Measurements from ENCODE around the gene TTC4. TPM values are rescaled to one million over a fixed set of nuclear protein-coding genes. Genes with fewer than 3 reads are reported as not detected.
A peak's percentile ranks its signal among the peaks of the same experiment; 100 is the strongest.

TTC4 gene, protein sequence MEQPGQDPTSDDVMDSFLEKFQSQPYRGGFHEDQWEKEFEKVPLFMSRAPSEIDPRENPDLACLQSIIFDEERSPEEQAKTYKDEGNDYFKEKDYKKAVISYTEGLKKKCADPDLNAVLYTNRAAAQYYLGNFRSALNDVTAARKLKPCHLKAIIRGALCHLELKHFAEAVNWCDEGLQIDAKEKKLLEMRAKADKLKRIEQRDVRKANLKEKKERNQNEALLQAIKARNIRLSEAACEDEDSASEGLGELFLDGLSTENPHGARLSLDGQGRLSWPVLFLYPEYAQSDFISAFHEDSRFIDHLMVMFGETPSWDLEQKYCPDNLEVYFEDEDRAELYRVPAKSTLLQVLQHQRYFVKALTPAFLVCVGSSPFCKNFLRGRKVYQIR
- 10 to 100 TPM; 22.2 to 38.2 (median 27.3) TPM for total RNA-seq

DNA sequence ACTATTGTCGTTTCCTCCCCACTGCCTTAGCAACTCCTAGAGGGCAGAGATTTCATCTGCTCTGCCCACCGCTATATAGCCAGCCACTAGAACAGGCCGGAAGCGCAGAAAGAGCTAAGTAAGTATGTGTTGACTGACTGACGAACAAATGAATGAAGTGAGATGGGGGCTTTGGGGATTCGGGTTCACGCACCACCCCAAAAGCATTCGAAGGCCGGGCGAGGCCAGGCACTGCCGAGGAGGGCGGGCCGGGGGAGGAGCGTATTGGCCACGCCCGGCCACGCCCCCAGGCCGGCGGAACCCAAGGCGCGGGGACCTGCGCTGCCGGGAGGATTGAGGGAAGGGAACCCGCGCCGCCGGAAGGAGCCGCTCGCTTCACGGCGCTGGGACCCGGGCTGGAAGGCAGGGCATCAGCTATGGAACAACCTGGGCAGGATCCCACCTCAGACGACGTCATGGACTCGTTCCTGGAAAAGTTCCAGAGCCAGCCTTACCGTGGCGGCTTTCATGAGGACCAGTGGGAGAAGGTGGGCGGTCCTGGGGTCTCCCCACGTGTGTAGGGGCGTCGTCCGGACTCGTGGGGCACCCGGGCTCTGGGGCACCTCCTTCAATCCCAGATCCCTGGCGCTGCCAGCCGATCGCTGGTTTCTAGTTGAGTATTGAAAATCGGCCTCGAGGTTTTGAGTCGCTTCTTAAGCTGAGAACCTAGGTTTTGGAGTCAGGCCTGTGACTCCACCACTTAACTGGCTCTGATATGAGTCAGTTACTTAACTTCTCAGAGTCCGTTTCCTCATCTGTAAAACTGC is at the start of gene TTC4:
TTC4 (plus strand) TSS at position 369 of the 806 bp plus-strand sequence; CDS start at position 417, 48 bp downstream.
- Histone ChIP-seq H3K4me1 (replicated peaks in 1 of 2) (peaks cover 8 to 9% of the 10 kb centered on the region in 2 donors), H3K27ac (peak within 1 kb of the TSS; percentile 31 to 44), H3K4me3 (peak within 1 kb of the TSS; percentile 66 to 97 (median 86))
- ATAC-seq (replicated peaks in 6 of 8) = peak; percentile 92 to 99 (median 99)
- 0 to 10% (median 6%) methylated on average over 1 to 25 of the region's 51 CpGs; no CpG with 5 or more reads in 3 of the 10 experiments for WGBS, 10 experiments
- in situ Hi-C loops (cut with MboI; ENCODE audit: low pct_unique_long_range_greater_than_20kb in 2 of 9, low sequenced_read_pairs in 9 of 9, unreplicated experiment in 9 of 9) = no loop called here

DNA sequence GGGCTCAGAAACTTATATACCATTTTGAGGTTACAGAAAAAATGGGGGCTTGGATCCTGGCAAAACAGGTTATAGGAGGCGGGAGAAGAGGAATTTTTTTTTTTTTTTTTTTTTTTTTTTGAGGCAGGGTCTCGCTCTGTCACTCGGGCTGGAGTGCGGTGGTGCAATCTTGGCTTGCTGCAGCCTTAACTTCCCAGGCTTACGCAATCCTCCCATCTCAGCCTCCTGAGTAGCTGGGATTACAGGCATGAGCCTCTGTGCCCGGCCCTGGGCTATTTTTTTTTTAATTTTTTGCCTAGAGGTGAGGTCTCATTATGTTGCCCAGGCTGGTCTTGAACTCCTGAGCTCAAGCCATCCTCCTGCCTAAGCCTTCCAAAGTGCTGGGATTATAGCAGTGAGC is 49.3 kb upstream of the TTC4 start:
- Histone ChIP-seq H3K4me3 (no peak overlapping the region), H3K27ac (no peak overlapping the region), H3K4me1 (replicated peaks in 1 of 2) (no peaks in the 10 kb centered on the region)
- WGBS, 10 experiments = 40 to 100% (median 83%) methylated on average over 1 to 6 of the region's 6 CpGs; no CpG with 5 or more reads in 1 of the 10 experiments
- in situ Hi-C loops (cut with MboI; ENCODE audit: low pct_unique_long_range_greater_than_20kb in 2 of 9, low sequenced_read_pairs in 9 of 9, unreplicated experiment in 9 of 9) = loop anchor here in 1 of 9 experiments (25.0 kb wide), 1 partner anchor 146 kb away; the partner anchor contains the start of gene TTC22
- no peak for ATAC-seq (replicated peaks in 6 of 8)

DNA sequence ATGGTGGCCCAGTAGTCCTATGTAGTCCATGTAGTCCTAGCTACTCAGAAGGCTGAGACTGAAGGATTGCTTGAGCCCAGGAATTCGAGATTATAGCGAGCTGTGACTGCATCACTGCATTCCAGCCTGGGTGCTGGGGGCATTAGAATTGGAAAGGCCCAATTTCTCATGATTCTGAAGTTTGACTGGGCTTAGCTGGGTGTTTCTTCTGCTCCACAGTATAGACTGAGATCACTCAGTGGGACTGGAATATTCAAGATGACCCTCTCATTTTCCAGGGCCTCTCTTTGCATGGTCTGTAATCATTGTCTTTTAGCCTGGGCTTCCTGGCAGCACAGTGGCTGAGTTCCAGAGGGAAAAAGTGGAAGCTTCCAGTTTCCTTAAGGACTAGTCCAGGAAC is 47.9 kb upstream of the TTC4 start:
- WGBS, 10 experiments = 60 to 92% (median 75%) methylated on average over 2 of the region's 2 CpGs; no CpG with 5 or more reads in 5 of the 10 experiments
- peaks cover 3 to 5% of the 10 kb centered on the region in 2 donors for H3K4me1 ChIP-seq (replicated peaks in 1 of 2)
- H3K4me3 ChIP-seq = no peak overlapping the region
- H3K27ac ChIP-seq = no peak overlapping the region
- ATAC-seq (replicated peaks in 6 of 8) = no peak
- in situ Hi-C loops (cut with MboI; ENCODE audit: low pct_unique_long_range_greater_than_20kb in 2 of 9, low sequenced_read_pairs in 9 of 9, unreplicated experiment in 9 of 9) = loop anchor here in 1 of 9 experiments (25.0 kb wide), 1 partner anchor 145 kb away; the partner anchor contains the start of gene TTC22

DNA sequence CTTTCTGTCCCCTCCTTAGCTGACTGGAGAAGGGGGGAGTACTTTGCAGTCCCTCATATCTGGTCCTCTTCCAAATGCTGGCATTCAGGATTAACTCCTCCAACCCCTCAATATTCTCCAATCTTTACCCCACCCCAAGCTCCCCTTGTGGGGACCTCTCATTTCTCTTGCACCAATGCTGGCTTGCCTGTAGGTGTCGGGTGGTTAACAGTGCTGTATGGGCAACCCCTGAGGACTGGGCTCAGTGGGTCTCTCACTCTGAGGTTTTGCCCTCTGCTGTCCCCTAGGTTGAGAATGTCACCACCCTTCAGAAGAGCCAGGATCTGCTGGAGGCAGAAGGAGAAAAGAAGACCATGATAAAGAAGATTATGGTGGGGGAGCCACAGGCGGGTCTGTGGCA is 47.1 kb upstream of the TTC4 start:
- no peak overlapping the region for H3K4me3 ChIP-seq
- ATAC-seq (replicated peaks in 6 of 8) = no peak
- in situ Hi-C loops (cut with MboI; ENCODE audit: low pct_unique_long_range_greater_than_20kb in 2 of 9, low sequenced_read_pairs in 9 of 9, unreplicated experiment in 9 of 9) = loop anchor here in 1 of 9 experiments (25.0 kb wide), 1 partner anchor 144 kb away; the partner anchor contains the start of gene TTC22
- H3K4me1 ChIP-seq (replicated peaks in 1 of 2) = peaks cover 3 to 5% of the 10 kb centered on the region in 2 donors
- WGBS, 10 experiments = 75% methylated on average over 1 of the region's 2 CpGs; no CpG with 5 or more reads in 9 of the 10 experiments
- no peak overlapping the region for H3K27ac ChIP-seq

DNA sequence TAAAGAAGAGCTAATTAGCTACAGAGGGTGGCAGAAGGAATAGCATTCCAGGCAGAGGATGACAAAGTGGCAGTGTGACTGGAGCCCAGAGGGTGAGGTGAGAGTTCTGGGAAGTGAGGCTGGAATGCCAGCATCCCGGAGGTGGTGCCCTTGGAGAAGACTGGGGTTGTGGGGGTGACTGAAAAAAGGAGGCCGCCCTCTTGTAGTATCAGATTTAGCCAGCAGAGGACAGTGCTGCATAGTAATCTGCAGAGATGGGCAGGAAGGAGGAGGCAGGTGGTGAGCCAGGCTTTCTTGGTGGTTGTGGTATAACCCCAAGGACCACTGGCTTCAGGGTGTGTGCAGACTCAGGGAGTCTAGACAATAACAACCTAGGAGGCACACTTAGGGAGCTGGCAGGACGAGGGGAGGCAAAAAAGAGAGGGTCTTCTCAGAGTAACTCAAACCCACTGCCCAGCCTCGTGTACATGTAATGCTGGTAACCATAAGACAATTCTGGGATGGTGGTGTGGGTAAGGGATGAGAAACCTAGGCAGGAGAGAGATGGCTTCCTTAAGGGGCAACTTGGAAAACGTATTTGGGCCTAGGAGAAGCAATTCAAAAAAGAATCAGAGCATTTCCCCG is 43.6 kb upstream of the TTC4 start:
- Histone ChIP-seq H3K4me1 (replicated peaks in 1 of 2) (peaks cover 3 to 5% of the 10 kb centered on the region in 2 donors), H3K4me3 (no peak overlapping the region), H3K27ac (no peak overlapping the region)
- in situ Hi-C loops (cut with MboI; ENCODE audit: low pct_unique_long_range_greater_than_20kb in 2 of 9, low sequenced_read_pairs in 9 of 9, unreplicated experiment in 9 of 9) = loop anchor here in 1 of 9 experiments (25.0 kb wide), 1 partner anchor 140 kb away; the partner anchor contains the start of gene TTC22
- WGBS, 10 experiments = 24 to 100% (median 55%) methylated on average over 1 to 6 of the region's 6 CpGs; no CpG with 5 or more reads in 1 of the 10 experiments
- ATAC-seq (replicated peaks in 6 of 8) = peak; percentile 55 to 94 (median 79)

DNA sequence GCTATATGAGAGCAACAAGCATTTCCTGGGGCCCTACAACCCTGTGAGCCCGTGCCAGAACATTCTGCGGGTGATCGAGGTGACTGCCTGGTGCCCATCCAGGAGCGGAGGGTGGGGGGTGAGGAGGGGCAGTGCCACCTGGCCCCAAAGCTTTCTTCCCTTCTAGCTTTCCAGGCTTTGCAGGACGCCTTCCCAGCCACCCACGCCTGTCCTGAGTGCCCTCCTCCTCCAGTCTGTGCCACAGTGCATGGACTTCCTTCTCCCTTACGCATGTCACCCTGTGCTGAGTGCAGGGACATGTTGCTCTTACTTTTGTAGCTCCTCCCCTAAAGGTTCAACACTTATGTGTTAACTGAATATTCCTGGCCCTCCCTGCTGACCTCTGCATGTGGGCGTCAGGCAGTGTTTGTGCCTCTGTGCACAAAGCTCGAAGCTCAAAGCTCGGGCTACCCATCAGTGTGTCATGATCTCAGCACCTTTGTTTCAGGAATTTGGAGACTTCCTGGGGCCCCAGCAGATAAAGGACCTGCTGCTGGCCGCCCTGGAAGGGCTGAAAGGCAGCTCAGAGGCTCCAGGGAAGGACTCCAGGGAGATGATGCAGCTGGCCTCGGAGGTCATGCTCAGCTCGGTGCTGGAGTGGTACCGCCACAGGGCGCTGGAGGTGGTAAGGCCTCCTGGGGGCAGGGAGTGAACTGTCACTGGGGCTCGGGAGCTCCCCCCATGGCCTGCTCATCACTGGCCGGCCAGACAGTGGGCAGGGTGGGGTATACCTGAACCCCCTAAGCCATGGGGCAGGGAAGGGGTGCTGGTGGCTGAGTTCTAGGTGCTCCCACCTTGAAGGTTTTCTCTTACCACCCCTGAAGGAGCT is 36.7 kb upstream of the TTC4 start:
- peaks cover 32% of the 10 kb centered on the region in 2 donors for H3K4me1 ChIP-seq (replicated peaks in 1 of 2)
- H3K4me3 ChIP-seq = no peak overlapping the region
- no peak overlapping the region for H3K27ac ChIP-seq
- ATAC-seq (replicated peaks in 6 of 8) = no peak
- in situ Hi-C loops (cut with MboI; ENCODE audit: low pct_unique_long_range_greater_than_20kb in 2 of 9, low sequenced_read_pairs in 9 of 9, unreplicated experiment in 9 of 9) = no loop called here
- WGBS, 10 experiments = 37 to 88% (median 67%) methylated on average over 1 to 15 of the region's 17 CpGs; no CpG with 5 or more reads in 3 of the 10 experiments

DNA sequence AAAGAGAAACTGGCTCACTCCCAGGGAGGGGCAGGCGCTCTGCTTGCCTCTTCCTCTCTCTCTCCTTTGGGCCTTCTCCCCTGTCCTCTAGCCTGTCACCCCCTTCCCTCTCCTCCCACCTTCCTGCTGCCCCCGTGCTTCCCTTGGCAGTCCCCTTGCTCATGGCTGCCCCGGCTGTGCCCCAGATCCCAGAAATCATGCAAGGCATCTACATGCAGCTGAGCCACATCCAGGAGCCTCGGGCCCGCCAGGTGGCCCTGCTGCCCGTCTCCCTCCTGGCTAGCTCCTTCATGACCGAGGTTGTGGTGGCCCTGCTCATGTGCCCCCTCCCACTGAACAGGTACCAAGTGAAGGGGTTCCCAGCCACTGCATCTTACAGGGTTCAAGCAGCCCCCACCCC is 36.0 kb upstream of the TTC4 start:
- peaks cover 32% of the 10 kb centered on the region in 2 donors for H3K4me1 ChIP-seq (replicated peaks in 1 of 2)
- no peak overlapping the region for H3K27ac ChIP-seq
- in situ Hi-C loops (cut with MboI; ENCODE audit: low pct_unique_long_range_greater_than_20kb in 2 of 9, low sequenced_read_pairs in 9 of 9, unreplicated experiment in 9 of 9) = no loop called here
- no peak overlapping the region for H3K4me3 ChIP-seq
- no peak for ATAC-seq (replicated peaks in 6 of 8)
- WGBS, 10 experiments = 20 to 100% (median 60%) methylated on average over 1 to 2 of the region's 7 CpGs; no CpG with 5 or more reads in 7 of the 10 experiments

DNA sequence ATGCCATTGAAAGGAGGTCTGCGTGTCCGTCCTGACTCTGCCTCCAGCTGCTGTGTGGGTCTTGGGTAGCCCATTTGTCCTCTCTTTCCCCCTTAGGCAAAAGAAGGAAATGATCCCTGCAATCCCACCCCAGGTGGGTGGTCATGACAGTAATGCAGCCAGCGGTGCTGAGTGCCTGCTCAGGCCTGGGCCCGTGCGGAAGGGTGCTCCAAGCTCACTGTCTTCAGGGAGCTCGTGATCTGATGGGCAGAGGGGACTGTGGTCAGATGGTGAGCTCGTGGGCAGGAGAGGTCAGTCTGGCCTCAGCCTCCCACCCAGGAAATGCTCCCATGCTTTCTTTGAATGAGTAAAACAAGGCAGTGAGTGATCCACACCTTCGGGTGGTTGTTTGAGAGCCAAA is 35.3 kb upstream of the TTC4 start:
- H3K27ac ChIP-seq = peak overlapping the region in 1 of 2 donors; percentile 14
- ATAC-seq (replicated peaks in 6 of 8) = no peak
- WGBS, 10 experiments = 14 to 94% (median 80%) methylated on average over 2 to 7 of the region's 8 CpGs; no CpG with 5 or more reads in 3 of the 10 experiments
- no peak overlapping the region for H3K4me3 ChIP-seq
- in situ Hi-C loops (cut with MboI; ENCODE audit: low pct_unique_long_range_greater_than_20kb in 2 of 9, low sequenced_read_pairs in 9 of 9, unreplicated experiment in 9 of 9) = no loop called here
- H3K4me1 ChIP-seq (replicated peaks in 1 of 2) = peaks cover 32% of the 10 kb centered on the region in 2 donors

DNA sequence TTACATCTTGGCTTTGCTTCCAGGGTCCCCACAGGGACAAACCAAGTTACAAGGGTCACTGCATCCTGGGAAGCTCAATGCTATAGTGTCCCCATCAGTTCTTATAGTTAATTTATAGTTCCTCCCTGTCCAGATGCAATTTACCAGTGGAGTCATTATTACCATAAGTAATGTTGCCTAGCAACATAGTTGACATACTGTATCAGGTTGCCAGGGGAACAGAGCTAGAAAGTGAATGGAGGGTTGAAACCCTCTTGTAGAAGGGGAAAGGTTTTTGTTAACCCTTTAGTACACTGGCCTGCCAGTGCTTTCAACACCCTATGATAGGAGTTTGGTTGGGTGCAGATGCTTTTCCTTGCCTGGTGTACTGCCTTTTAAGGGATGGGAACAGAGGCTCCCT is 34.3 kb upstream of the TTC4 start:
- ATAC-seq (replicated peaks in 6 of 8) = peak; percentile 82 to 97 (median 90)
- peaks cover 32% of the 10 kb centered on the region in 2 donors for H3K4me1 ChIP-seq (replicated peaks in 1 of 2)
- no peak overlapping the region for H3K4me3 ChIP-seq
- peak overlapping the region; percentile 4 to 27 for H3K27ac ChIP-seq
- in situ Hi-C loops (cut with MboI; ENCODE audit: low pct_unique_long_range_greater_than_20kb in 2 of 9, low sequenced_read_pairs in 9 of 9, unreplicated experiment in 9 of 9) = no loop called here

DNA sequence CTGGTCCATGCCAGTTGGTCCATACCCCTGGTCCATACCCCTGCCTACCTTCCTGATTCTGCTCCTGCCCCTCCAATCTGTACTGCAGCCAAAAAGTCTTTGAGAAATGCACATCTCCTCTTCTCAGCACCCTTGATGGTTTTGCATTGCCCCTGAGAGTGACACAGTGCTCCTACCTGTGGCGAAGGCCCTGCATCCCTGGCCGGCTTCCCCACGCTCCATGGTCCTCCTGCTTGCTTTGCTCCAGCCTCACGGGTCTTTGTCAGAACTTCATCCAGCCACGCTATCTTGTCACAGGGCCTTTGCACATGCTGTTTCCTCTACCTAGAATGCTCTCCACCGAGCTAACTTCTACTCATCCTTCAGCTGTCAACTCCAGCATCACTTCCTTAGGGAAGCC is 32.2 kb upstream of the TTC4 start:
- in situ Hi-C loops (cut with MboI; ENCODE audit: low pct_unique_long_range_greater_than_20kb in 2 of 9, low sequenced_read_pairs in 9 of 9, unreplicated experiment in 9 of 9) = no loop called here

DNA sequence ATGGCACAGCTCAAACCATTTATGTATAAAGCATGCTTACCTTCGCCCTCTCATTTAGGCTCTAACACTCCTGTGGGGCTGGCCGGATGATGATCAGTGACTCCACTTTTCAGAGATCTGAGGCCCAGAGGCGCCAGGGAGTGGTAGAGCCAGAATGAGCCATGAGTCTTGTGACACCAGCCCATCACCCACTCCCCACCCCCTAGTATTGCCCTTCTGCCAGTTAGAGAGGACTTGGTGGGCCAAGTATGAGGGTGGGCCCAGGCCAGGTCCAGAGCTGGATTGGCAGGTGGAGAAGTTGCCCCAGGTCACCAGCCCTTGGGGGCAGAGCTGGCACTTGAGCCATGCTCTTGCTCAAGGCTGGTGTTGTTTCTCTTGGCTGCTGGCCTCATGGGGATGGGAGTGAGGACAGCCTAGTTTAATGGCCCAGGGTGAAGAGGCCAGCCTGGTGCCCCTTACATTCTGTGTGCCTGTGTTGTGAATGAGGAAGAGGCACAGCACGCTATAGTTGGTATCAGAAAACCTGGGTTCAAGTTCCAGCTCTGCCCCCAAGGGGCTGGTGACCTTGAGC is 30.2 kb upstream of the TTC4 start:
- no peak overlapping the region for H3K4me3 ChIP-seq
- H3K4me1 ChIP-seq (replicated peaks in 1 of 2) = peaks cover 24 to 27% of the 10 kb centered on the region in 2 donors
- no peak overlapping the region for H3K27ac ChIP-seq
- ATAC-seq (replicated peaks in 6 of 8) = no peak
- in situ Hi-C loops (cut with MboI; ENCODE audit: low pct_unique_long_range_greater_than_20kb in 2 of 9, low sequenced_read_pairs in 9 of 9, unreplicated experiment in 9 of 9) = no loop called here
- 30 to 100% (median 88%) methylated on average over 1 to 4 of the region's 4 CpGs; no CpG with 5 or more reads in 2 of the 10 experiments for WGBS, 10 experiments

More for the DNA sequence above, 32.2 kb upstream of the TTC4 start:
- H3K27ac ChIP-seq = no peak overlapping the region
- H3K4me1 ChIP-seq (replicated peaks in 1 of 2) = peaks cover 32% of the 10 kb centered on the region in 2 donors
- 47 to 100% (median 94%) methylated on average over 1 to 6 of the region's 6 CpGs; no CpG with 5 or more reads in 2 of the 10 experiments for WGBS, 10 experiments
- no peak for ATAC-seq (replicated peaks in 6 of 8)
- no peak overlapping the region for H3K4me3 ChIP-seq

All from motor neuron (in vitro differentiated cells).